ENCODE results near the gene ZNF727.
"Not testable (repeated sequence)": the region's sequence is repeated elsewhere in the genome, so short reads cannot be mapped to it uniquely, and the experiment has no call there.

ZNF727 gene

DNA sequence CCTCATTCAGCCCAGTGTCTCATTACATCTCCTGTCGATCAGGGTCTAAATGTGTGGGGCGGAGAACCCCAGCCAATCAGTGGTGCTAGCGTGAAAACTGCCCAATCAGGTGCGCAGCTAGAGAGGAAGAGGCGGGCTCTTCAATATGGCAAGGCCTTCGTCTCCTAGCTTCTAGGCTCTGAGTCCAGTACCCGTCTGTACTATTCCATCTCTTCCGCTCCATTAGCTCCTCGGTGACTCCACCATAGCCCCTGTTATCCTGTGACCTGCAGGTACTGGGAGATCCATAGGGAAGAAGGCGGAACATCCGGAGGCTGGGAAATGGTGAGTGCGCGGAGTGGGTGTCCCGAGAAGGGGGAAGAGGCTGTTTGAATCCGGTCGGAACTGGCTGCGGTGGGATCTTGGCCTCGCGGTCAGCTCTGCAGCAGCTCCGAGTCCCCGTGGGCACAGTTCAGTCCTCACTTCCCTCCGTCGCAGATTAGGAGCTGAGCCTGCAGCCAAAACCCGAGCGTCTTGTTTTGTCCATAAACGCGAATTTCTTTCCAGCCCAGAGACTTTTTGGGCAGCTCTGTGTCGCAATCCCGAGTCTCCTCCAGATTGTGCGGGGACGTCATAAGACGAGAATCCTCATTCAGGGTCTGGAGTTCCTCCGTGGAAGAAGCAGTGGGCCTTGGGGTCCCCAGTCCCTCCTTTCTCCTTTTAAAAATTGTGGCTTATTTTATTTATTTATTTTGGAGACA lies at the start of gene ZNF727:
ZNF727 (plus strand) TSS at position 134 of the 740 bp plus-strand sequence; CDS start at position 322, 188 bp downstream.
- no peak for DNase-seq (ENCODE audit: low spot score)

DNA sequence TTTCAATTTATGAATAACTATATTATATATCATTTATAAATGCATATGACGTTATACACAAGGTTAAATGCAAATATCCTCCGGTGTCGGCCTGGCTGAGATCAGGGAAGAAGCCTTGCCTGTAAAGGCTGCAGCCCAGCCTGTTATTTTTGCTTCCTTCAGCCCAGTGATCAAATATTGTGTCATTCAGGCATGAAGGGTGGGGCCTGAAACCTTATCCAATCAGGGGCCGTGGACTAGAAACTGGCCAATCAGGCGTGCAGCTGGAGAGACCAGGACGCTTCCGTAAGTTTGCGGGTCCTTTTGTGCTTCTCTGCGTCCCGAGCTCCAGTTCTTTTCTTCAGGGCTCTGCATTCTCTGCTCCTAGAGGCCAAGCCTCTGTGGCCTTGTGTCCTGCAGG lies 46.7 kb upstream of the ZNF727 start, which contains the start of gene ZNF722:
ZNF722 (plus strand) TSS at position 301 of the 400 bp plus-strand sequence. CDS start 113 bp downstream, outside the sequence.
- no peak for DNase-seq (ENCODE audit: low spot score)

DNA sequence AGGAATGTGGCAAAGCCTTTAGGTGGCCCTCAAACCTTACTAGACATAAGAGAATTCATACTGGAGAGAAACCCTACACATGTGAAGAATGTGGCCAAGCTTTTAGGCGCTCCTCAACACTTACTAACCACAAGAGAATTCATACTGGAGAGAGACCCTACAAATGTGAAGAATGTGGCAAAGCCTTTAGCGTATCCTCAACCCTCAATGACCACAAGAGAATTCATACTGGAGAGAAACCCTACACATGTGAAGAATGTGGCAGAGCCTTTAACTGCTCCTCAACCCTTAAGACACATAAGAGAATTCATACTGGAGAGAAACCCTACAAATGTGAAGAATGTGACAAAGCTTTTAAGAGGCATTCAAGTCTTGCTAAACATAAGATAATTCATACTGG lies 29.7 kb upstream of the ZNF727 start:
- not testable (repeated sequence) for DNase-seq (ENCODE audit: low spot score)

DNA sequence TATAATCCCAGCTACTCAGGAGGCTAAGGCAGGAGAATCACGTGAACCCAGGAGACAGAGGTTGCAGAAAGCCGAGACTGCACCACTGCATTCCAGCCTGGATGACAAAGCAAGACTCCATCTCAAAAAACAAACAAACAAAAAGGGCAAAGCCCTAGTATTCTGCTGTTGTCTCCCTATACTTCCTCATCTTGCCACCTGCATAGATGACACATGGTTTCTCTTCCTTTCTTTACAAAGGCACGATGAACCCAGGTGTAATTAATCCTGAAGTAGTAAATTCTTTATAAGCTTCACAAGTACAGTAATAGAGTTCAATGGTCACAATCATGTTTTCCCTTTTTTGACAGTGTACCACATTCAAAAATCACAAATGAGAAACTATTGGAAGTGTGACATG lies 9.8 kb upstream of the ZNF727 start:
- no peak for DNase-seq (ENCODE audit: low spot score)

DNA sequence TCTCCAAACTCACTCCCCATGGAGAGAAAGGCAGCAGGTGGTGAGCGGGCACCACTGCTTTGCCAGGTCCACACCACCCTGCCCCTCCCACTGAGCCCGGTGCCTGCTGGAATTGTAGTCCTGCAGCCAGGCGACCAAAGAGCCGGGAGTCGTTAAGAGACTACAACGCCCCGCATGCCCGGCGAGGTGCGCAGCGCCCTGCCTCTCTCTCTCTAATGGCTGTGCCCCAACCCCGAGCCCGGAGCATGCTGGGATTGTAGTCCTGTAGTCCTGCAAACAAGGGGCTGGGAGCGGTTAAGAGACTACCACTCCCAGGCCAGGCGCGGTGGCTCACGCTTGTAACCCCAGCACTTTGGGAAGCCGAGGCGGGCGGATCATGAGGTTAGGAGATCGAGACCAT lies 8.1 kb upstream of the ZNF727 start:
- no peak for DNase-seq (ENCODE audit: low spot score)

DNA sequence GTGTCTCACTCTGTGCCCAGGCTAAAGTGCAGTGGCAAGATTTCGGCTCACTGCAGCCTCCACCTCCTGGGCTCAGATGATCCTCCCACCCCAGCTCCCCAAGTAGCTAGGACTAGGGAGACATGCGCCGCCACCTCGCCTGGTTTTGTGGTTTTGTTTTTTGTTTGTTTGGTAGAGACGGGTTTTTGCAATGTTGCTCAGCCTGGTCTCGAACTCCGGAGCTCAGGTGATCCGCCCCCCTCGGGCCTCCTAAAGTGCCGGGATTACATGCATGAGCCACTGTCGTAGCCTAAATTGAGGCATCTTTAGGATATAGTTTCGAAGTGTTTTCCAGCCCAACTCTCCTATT lies 781 bp downstream of the ZNF727 start:
- DNase-seq (ENCODE audit: low spot score): no peak

DNA sequence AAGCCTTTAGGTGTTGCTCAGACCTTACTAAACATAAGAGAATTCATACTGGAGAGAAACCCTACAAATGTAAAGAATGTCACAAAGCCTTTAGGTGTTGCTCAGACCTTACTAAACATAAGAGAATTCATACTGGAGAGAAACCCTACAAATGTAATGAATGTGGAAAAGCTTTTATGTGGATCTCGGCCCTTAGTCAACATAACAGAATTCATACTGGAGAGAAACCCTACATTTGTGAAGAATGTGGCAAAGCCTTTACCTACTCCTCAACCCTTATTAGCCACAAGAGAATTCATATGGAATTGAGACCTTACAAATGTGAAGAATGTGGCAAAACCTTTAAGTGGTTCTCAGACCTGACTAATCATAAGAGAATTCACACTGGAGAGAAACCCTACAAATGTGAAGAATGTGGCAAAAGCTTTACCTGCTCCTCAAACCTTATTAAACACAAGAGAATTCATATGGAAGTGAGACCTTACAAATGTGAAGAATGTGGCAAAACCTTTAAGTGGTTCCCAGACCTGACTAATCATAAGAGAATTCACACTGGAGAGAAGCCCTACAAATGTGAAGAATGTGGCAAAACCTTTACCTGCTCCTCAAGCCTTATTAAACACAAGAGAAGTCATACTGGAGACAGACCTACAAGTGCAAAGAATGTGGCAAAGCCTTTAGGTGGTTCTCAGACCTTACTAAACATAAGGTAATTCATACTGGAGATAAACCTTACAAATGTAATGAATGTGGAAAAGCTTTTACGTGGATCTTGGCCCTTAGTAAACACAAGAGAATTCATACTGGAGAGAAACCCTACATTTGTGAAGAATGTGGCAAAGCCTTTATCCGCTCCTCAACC lies 32.8 kb downstream of the ZNF727 start:
- DNase-seq (ENCODE audit: low spot score): not testable (repeated sequence)

DNA sequence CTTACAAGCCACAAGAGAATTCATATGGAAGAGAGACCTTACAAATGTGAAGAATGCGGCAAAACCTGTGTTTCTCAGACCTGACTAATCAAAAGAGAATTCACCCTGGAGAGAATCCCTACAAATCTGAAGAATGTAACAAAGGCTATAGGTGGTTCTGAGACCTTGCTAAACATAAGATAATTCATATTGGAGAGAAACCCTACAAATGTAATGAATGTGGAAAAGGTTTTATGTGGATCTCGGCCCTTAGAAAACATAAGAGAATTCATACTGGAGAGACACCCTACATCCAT lies 33.4 kb downstream of the ZNF727 start:
- no peak for DNase-seq (ENCODE audit: low spot score)

DNA sequence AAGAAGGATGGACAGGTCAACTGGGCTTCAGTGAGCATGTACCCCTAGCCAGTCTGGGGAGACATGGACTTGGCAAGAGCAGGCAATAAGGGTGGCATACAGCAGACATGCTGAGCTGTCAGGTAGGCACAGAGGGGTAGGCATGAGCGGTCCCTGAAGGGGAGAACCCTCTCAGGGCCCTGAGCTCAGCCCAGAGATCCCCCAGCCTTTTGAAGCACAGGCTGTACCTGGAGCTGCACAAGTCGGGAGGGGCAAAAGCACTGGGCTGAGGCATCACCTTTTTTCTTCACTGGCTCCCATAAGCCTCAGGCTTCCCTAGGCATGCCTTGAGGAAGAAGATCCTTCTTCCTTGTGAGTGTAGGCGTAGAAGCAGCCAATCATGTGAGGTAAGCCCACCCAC lies 42.3 kb downstream of the ZNF727 start:
- DNase-seq (ENCODE audit: low spot score): no peak

DNA sequence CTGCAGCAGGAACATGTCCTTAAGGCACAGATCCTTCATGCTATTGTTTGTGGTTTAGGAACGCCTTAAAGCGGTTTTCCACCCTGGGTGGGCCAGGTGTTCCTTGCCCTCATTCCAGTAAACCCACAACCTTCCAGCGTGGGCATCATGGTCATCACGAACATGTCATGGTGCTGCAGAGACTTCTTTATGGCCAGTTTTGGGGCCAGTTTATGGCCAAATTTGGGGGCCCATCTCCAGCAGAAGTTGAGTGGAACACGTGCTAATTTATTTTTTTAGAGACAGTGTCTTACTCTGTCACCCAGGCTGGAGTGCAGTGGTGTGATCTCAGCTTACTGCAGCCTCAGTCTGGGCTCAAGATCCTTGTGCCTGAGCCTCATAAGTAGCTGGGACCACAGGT lies 43.6 kb downstream of the ZNF727 start:
- DNase-seq (ENCODE audit: low spot score): not testable (repeated sequence)
